GM12878 (cell line): ENCODE measurements around the gene LDLRAD3.

Source experiments
- ATF2 ChIP-seq: IDR thresholded peaks from 2 replicates; pipeline ENCODE4 v1.6.1; 2012; ENCODE audit warnings: low read length, inconsistent platforms
- CREM ChIP-seq: IDR thresholded peaks from 2 replicates; pipeline ENCODE4 v1.6.1; 2014; ENCODE audit warnings: antibody characterized with exemption, low read depth
- CTCF ChIP-seq, 3 experiments: IDR thresholded peaks in 2 of 3; conservative IDR thresholded peaks in 1 of 3; 2 replicates each; pipeline ENCODE4 v1.5.1; 2011; ENCODE audit warnings: low read depth in 3 of 3, low read length in 3 of 3, mild to moderate bottlenecking in 3 of 3, control low read depth in 2 of 3, moderate library complexity in 2 of 3, inconsistent platforms in 1 of 3, mixed read lengths in 1 of 3; ENCODE audit not compliant: control insufficient read depth in 2 of 3, insufficient read depth in 1 of 3; ENCODE audit errors: extremely low read depth in 1 of 3
- EP300 ChIP-seq, 2 experiments: fragments of 150-350 bp in 1 of 2; IDR thresholded peaks; 2 replicates each; pipeline ENCODE4 v1.6.1; 2011 to 2012; ENCODE audit warnings: low read depth in 2 of 2, low read length in 2 of 2, borderline replicate concordance in 1 of 2, improper control_type of control experiment in 1 of 2, inconsistent platforms in 1 of 2; ENCODE audit not compliant: control insufficient read depth in 1 of 2
- EZH2 ChIP-seq: IDR thresholded peaks from 2 replicates; pipeline ENCODE4 v1.6.1; 2012; ENCODE audit warnings: low read depth, mild to moderate bottlenecking, control low read depth, inconsistent platforms, low read length, borderline replicate concordance; ENCODE audit not compliant: control insufficient read depth
- RUNX3 ChIP-seq: IDR thresholded peaks from 2 replicates; pipeline ENCODE4 v1.6.1; 2012; ENCODE audit warnings: low read length, inconsistent platforms
- USF2 ChIP-seq: IDR thresholded peaks from 2 replicates; pipeline ENCODE4 v1.6.1; 2011; ENCODE audit warnings: low read depth, low read length, improper control_type of control experiment, borderline replicate concordance

- TF ChIP-seq ATF2 = no peak
- no peak for TF ChIP-seq EZH2
- no peak for TF ChIP-seq CTCF (IDR thresholded peaks at IDR 0.05 in 2 of 3, conservative IDR thresholded peaks at IDR 0.05 in 1 of 3; ENCODE audit: control insufficient read depth in 2 of 3, extremely low read depth in 1 of 3, insufficient read depth in 1 of 3, low read depth in 3 of 3, low read length in 3 of 3)
- TF ChIP-seq CREM = no peak
- no peak for TF ChIP-seq USF2
- no peak for TF ChIP-seq EP300 (IDR thresholded peaks at IDR 0.05; ENCODE audit: borderline replicate concordance in 1 of 2, control insufficient read depth in 1 of 2, low read depth in 2 of 2, low read length in 2 of 2)
- TF ChIP-seq RUNX3 = no peak
Measured at GRCh38 chr11:36240801-36241200, 296.9 kb downstream of the LDLRAD3 start.
